ENCODE data around the gene TRIM41.
"Not testable (repeated sequence)": the region's sequence is repeated elsewhere in the genome, so short reads cannot be mapped to it uniquely, and the experiment has no call there.

The TRIM41 gene

DNA sequence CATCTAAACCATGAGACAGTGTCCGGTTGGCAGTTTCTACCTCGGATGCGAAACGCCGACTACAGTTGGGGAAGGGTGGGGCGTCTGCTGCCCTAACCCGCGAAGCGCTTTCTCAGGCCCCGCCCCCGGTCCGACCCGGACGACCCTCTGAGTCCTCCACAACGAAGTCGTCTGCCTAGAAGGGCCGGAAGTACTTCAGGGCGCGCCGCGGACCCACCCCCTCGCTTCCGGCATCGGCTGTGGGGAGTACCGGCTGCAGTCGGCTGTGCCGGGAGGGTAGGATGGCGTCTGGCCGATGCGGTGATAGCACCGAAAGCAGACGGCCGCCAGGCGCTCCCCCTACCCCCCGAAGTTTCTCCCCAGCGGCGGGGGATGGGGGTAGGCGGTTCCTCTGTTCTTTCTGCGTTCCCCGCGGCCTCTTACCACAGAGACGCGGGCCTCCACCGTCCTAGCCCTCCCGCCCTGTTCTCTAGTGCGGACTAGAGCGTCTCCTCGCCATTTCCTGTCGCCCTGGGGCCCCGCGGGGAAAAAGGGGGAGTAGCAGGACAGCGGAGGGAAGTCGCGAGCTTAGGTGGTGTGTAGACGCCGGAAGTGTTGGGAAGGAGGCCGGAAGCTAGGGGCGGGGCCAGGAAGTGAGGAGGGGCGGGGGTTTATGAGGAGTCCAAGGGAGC lies at the start of gene TRIM41:
TRIM41 (plus strand) TSS at position 224 of the 671 bp plus-strand sequence. CDS start 719 bp downstream, outside the sequence.
- no peak for DNase-seq

DNA sequence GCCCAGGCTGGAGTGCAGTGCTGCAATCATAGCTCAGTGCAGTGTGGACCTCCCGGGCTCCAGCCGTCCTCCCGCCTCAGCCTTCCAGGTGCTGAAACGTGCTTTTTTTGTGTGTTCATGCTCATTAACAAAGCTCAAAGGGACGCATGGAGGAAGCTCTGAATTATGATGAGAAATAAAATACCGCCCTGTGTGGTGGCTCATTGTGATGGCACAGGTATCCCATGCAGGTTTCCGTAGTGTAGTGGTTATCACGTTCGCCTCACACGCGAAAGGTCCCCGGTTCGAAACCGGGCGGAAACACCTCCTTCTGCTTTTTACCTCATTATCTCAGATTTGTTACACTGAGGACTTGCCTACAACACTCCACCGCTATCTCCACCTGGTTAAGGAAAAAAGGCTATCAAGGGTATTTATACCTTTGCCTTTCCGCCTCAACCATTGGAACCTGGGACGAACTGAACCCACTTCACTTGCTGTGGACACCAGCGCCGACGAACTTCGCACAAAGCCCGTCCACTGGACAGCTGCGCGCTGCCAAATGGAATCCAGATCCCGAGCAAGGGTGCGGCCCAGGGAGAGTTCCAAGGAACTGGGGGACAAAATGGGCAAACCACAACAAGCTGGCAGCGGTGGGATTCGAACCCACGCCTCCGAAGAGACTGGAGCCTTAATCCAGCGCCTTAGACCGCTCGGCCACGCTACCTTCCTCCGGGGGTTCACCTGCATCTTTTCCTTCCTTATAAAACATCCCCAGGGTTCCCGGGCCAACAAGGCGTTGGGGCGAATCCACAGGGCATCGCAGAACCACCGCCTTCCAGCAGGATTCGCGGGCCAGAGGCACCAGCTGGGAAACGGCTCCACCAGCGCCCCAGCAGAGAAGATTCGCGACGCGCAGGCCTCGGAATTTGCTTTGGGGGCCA lies 49.4 kb upstream of the TRIM41 start:
- no peak for DNase-seq

DNA sequence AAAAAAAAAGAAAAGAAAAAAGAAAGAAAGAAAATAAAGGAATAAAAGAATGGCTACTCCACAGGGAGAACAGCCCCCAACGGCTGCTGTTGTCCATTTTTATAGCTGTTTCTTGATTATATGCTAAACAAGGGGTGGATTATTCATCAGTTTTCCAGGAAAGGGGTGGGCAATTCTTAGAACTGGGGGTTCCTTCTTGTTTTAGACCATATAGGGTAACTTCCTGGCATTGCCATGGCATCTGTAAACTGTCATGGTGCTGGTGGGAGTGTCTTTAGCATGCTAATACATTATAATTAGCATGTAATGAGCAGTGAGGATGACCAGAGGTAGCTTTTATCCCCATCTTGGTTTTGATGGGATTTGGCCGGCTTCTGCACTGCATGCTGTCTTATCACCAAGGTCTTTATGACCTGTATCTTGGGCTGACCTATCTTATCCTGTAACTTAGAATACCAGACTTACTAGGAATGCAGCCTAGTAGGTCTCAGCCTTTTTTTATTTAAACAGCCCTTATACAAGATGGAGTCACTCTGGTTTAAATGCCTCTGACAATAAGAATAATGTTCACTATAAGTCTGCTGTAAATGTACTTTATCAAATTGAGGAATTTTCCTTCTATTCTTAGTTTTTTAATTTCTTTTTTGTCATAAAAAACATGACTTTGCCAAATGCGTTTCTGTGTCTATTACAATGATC lies 46.7 kb upstream of the TRIM41 start:
- DNase-seq, result no peak

DNA sequence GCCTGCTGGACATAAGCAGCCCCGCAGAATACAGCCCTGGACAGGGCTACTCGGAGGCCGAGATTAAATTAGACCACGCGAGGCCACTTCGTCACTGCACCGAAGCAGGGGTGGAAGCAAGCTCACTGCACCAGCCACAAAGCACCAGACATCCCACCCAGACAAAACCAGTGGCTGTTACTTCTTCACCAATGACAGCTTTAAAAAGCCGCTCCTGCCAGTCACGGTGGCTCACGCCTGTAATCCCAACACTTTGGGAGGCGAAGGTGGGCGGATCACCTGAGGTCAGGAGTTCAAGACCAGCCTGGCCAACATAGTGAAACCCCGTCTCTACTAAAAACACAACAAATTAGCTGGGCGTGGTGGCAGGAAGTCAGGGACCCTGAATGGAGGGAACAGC lies 45.5 kb upstream of the TRIM41 start:
- not testable (repeated sequence) for DNase-seq

DNA sequence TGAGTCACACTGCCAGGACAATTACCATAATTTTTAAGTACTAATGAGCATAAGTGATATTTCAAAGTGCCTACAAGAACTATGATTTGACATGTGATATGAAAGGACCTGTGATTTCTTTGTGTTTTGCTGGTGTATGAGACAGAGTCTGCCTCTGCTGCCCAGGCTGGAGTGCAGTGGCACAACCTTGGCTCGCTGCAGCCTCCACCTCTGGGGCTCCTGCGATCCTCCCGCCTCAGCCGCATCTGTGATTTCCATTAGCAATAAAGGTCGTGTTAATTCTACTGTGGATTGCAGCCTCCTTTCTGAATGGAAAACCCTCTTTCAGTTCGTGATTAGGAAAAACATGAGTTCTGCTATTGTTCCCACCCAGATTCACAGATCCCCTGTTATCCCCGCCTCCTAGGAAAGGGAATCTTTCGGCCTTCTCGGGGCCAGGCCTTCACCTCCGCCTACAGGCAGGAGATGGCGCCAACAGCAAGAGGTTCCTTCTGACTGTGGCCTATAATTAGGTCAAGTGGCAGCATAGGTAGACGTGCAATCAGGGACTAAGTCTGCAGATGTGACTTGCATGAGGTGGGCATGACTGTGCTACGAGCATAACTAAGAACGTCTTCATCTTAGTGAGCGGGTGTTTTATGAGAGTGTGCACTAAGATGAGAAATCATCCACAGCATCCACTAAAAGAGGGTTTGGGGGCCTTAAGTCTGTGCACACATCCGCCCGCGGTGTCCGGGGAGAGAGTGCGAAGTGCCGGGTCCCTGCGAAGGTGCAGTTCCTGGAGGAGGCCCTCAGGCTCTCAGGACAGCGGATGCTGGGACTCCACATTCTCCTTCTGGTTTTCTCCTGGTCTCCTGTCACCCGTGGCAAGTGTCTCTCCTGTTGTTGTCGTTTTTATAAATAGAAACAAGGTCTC lies 41.2 kb upstream of the TRIM41 start:
- DNase-seq, result no peak

DNA sequence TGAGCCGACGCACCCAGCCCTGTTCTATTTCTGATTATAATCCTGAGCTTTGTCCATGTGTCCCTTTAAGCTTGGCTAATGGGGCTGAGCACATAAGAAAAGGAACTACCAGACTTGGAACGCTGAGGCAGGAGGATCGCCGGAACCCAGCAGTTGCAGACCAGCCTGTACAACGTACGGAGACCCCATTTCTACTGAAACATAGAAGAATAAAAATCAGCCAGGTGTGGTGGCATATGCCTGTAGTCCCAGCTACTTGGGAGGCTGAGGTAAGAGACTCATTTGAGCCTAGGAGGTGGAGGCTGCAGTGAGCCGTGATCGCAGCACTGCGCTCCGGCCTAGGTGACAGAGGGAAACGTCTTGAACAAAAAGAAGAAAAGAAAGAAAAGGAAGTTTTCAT lies 40.4 kb upstream of the TRIM41 start:
- no peak for DNase-seq

DNA sequence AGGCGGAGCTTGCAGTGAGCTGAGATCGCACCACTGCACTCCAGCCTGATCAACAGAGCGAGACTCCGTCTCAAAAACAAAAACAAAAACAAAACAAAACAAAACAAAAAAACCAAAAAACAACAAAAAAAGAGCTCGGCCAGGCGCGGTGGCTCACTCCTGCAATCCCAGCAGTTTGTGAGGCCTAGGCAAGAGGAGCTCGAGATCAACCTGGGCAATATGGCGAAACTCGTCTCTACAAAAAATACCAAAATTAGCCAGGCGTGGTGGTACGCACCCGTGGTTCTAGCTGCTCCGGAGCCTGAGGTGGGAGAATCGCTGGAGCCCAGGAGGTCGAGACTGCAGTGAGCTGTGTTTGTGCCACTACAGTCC lies 38.2 kb upstream of the TRIM41 start:
- DNase-seq, result no peak

DNA sequence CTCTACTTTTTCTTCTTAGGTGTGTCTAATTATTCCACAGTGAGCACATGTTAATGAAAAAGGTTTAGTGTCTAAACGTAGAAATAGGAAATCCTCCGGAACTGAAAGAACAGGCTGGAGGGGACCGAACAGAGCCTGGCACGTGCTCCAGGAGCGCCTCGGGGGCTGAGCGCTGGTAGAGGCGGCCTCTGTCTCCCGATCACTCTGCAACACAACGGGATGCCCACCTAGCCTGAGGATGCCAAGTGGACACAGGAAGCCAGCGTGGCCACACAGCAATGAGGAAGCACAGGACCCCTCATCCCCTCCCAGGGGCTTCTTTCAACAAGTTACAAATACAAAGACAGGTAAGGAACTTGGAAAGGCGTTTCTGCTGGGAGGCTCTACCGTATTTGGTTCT lies 37.5 kb upstream of the TRIM41 start:
- no peak for DNase-seq

DNA sequence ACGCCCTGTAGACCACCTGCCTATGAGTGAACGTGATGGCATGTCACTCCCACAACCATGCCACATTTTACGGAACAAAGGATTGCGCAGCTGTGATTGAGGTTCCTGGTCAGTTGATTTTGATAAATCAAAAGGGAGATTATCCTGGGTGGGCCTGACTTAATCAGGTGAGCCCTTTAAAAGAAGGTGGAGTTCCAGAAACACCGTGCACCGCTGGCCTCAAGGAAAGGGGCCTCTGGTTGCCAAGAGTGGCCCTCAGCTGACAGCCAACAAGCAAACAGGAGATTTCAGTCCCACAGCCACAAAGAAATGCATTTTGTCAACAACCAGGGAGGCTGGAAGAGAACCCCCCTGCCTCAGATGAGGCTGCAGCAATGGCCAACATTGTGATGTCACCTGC lies 37.1 kb upstream of the TRIM41 start:
- no peak for DNase-seq

DNA sequence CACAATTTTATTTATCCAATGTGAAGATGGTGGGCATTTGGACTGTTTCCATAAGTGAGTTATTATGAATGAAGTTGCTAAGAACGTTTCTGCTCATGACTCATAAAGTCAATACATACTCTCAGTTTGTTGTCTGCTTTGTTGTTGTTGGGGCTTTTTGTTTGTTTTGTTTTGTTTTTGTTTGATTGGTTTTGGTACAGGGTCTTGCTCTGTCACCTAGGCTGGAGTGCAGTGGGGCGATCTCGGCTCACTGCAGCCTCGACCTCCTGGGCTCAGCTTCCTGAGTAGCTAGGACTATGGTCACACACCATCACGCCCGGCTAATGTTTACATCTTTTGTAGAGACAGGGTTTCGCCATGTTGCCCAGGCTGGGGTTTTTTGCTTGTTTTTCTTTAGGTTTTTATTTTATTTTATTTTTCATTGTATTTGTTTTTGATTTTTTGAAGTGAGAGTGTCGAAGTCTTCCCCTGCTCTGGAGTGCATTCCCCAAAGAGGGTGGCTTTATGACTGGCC lies 36.0 kb upstream of the TRIM41 start:
- DNase-seq, result no peak

DNA sequence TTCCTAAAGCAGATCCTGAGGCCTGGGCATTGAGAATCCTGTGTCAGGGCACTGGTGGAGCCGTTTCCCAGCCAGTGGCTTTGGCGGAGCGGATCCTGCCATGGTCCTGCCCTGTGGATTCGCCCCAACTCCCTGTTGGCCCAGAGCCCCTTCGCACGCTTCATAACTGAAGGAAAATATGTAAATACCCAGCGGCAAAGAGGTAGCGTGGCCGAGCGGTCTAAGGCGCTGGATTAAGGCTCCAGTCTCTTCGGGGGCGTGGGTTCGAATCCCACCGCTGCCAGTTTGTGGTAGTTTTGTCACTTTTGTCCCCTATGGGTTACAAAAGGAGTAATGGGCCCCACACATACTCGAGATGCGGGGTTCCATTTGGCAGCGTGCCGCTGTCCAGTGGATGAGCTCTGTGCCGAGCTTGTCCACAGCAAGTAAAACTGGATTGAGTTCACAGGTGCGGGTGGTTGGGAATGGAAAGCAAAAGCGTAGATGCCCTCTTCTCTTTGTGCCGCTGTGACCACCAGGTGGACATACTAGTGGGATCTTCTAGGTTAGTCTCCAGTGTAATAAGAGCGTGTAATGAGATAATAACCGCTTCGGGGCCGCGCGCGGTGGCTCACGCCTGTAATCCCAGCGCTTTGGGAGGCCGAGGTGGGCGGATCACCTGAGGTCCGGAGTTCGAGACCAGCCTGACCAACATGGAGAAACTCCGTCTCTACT lies 35.4 kb upstream of the TRIM41 start:
- DNase-seq, result no peak

DNA sequence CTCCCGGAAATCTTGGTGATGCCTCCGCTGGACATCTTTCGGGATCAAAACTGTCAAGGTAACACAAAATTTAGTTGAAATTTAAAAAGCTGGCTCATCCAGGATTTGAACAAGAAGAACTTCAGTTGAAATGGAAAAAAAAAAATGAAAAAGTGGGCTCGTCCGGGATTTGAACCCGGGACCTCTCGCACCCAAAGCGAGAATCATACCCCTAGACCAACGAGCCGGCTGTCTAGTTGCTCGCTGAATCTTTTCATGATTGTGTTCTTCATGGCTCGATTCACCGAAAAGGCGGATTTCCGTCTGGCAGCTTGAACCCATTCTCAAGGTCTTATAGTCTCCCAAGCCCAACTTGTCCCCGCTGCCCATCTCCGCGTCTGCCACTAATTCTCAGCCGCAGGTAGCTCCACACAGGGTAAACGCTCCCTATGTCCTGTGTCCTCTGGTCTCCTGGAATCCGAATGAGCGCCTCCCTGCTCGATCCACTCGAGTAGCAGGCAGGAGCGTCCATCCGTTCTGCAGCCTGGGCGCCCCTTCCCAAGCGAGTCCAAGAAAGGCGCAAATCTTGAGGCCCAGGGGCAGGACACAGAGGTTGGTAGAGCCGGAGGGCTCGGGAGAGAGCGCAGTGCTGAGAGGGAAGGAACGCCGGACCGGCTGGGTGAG lies 34.2 kb upstream of the TRIM41 start:
- DNase-seq, result no peak

DNA sequence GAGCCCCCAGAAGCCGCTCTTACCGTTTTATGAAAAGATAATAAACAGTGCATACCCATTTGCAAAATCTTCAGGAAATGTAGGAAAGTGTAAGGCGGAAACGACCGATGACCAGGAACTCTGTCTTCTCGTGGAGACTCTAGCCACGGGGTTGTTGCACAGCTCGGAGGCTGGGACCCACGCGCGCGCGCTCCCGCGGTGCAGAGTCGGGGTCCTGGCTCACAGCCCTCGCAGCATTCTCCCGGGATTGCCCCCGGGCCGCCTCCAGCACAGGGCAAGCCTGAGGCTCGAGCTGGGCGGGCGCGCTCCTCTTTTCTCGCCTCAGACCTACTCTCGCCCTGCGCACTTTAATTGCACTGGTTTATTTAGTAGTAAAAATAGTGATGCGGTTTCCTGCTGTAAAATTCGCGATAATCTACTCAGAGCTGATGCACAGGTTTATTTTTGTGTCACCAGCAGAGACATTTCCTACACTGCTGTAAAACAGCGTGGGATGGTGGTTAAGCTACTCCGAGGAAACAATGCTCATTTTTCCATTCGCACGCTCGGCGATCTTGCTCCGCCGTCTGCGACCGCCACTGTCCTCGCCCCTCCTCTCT lies 33.6 kb upstream of the TRIM41 start:
- DNase-seq, result no peak

DNA sequence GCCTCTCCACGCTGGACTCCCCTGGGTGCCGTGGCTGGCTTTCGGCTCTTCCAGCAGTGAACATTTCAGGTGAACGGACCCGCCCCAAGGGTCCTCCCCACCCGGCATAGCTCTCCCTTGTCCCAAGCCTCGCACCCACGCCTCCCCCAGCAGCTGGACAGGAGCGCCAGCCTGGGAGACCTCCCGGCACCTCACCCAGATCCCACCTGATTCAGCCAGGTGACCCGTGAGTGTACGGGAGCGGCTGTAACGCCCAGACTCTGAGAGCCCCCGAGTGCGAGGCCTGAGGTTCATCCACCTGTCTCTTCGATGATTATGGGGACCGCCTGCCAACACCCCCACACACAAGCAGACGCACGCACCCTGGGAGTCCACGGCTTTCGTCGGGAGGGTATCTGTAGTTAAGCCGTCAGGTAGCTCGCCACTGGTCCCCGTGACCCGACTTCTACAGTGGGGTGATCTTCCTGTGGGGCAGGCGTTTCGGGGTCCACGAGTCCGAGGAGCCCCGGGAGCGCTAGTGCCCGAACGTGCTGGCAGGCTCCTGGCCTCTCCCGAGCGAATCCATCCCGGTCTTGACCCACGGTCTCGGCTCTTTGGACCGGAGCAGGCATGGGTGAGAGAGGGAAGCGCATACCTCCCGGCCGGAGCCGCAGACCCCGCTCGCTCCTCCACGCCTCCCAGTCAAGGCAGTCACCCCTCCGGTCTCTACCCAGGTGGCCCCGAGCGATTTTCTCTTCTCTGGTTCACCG lies 32.9 kb upstream of the TRIM41 start:
- DNase-seq, result no peak

DNA sequence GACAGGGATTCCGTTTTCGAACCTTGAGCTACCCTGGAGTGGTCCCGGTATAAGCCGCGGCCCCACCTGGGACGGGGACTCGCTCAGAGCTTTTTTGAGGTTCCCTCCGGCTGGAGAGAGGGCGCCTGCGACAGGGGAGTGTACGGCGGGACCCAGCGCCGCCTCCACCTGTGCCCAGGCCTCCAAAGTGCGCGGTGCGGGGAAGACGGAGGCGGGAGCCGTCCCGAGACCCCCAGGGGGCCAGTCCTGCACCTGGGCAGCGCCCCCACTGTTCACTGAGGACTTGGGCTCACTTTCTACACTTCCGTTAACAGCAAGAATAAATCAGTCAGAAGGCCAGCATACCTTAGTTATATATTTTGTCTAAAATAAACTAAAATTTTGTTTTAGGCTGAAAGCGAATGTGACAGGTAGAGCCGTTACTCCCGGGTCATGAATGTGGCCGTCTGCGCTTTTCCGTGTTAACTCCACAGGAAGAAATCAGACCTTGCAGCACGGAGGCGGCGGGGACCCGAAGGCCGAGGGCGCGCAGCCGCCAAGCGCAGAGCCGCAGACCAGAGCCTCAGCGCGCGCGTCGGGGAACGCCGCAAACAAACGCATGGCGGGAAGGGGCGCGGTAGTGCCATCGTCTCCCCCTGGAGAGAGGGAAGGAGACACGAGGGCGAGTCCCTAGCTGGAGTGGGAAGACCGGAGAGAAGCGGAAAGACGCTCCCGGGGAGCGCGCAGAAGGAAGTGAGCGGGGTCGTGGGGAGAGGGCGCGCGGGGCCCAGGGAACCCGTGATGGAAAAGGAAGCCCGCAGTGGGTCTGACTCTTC lies 32.2 kb upstream of the TRIM41 start:
- no peak for DNase-seq

DNA sequence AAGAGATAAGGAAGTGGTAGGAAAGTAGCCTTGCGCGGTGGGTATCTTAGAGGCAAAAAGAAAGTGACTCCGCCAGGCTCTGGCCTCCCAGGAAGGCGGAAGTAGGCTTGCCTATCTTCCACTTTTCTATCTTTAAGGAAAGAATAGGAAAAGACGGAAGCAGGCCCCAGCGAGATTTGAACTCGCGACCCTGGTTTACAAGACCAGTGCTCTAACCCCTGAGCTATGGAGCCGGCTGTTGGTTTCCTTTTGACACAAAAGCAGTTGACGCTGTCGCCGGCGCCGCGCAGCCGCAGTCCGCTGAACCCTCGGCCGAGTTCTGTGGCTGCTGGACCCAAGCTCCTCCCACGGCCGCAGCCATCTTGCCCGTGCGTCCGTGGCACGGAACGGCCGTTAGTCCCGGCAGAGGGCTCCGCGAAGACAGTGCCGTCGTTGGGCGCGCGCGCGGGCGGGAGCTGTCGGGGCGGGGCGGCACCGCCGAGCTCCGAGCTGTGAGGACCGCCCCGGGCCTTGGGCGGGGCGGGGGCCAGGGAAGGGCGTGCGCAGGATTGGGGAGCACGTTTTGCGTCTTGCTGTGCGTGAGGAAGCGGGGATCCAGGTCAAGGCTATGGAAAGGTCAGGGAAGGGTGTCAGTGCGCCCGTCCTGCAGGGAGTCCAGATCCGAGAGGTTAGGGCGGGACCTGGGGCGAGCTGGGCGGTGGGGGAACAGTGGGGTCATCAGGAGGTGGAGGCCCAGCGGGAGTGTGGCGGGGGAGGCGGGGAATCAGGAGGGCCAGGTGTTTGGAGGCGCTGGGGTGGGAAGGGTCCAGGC lies 31.4 kb upstream of the TRIM41 start:
- DNase-seq, result no peak

Data from amygdala (tissue), 56 donors.